GM06990 (cell line): ENCODE measurements around the gene RPTOR.

ENCODE experiments used
- DNase-seq: peaks from one replicate; pipeline ENCODE4 v3.0.0-alpha.2; 2011; ENCODE audit not compliant: insufficient read length; ENCODE audit errors: extremely low read depth
- H3K27me3 ChIP-seq: replicated peaks from 2 replicates; pipeline ENCODE4 v1.6.0; 2011; ENCODE audit warnings: low read length; ENCODE audit not compliant: control insufficient read depth, insufficient read depth
- H3K36me3 ChIP-seq: 2 replicates; pipeline ENCODE4 v1.5.1; 2011; ENCODE audit warnings: low read length; ENCODE audit not compliant: control insufficient read depth, insufficient read depth
- H3K4me3 ChIP-seq: replicated peaks from 2 replicates; pipeline ENCODE4 v1.5.1; 2011; ENCODE audit warnings: low read depth, mild to moderate bottlenecking, control low read depth, low read length
- CTCF ChIP-seq: IDR thresholded peaks from 2 replicates; pipeline ENCODE4 v1.5.1; 2011; ENCODE audit warnings: low read length, control low read depth, mild to moderate bottlenecking, inconsistent platforms; ENCODE audit not compliant: insufficient read depth, poor library complexity, severe bottlenecking

RPTOR gene

GRCh38 chr17:80780381-80781198 lies 236.0 kb downstream of the RPTOR start:
- DNase-seq: peak; percentile 83
- Histone ChIP-seq H3K36me3 (no peaks in the 10 kb centered on the region; the same call in 1 of the 2 replicates), H3K27me3 (no peaks in the 10 kb centered on the region), H3K4me3 (peak overlapping the region; percentile 19)
- no peak for TF ChIP-seq CTCF

GRCh38 chr17:80781211-80781610 lies 236.6 kb downstream of the RPTOR start:
- DNase-seq: no peak

GRCh38 chr17:80781807-80782277 lies 237.2 kb downstream of the RPTOR start:
- TF ChIP-seq CTCF: no peak
- DNase-seq: no peak
- Histone ChIP-seq H3K36me3 (no peaks in the 10 kb centered on the region; the same call in 1 of the 2 replicates), H3K4me3 (no peak overlapping the region), H3K27me3 (no peaks in the 10 kb centered on the region)

More at GRCh38 chr17:80781211-80781610, 236.6 kb downstream of the RPTOR start:
- no peak for TF ChIP-seq CTCF
- Histone ChIP-seq H3K27me3 (no peaks in the 10 kb centered on the region), H3K4me3 (no peak overlapping the region; the same call in 1 of the 2 replicates), H3K36me3 (no peaks in the 10 kb centered on the region; the same call in 1 of the 2 replicates)

GRCh38 chr17:80782536-80783427 lies 238.1 kb downstream of the RPTOR start:
- no peaks in the 10 kb centered on the region for H3K27me3 ChIP-seq
- H3K4me3 ChIP-seq: no peak overlapping the region
- no peaks in the 10 kb centered on the region; the same call in 1 of the 2 replicates for H3K36me3 ChIP-seq
- no peak for TF ChIP-seq CTCF
- DNase-seq: no peak

- no peak overlapping the region for H3K4me3 ChIP-seq
- TF ChIP-seq CTCF: no peak
- no peaks in the 10 kb centered on the region; the same call in 1 of the 2 replicates for H3K36me3 ChIP-seq
Observed at GRCh38 chr17:80783486-80783885, 238.8 kb downstream of the RPTOR start.

More at GRCh38 chr17:80783486-80783885, 238.8 kb downstream of the RPTOR start:
- no peak for DNase-seq
- H3K27me3 ChIP-seq: no peaks in the 10 kb centered on the region
